Fibroblast of lung (primary cell): Measurements from ENCODE around the gene PLVAP. TPM values are rescaled to one million over a fixed set of nuclear protein-coding genes. Genes with fewer than 3 reads are reported as not detected.

Experiments used
- DNase-seq, 2 donors: peaks; one replicate each; pipeline versions ENCODE4 v3.0.0 to v3.0.0-alpha.2; 2010; ENCODE audit warnings: low read depth in 2 of 2
- H2AFZ ChIP-seq: 2 replicates; pipeline ENCODE4 v1.5.1; 2012; ENCODE audit warnings: low read length, control low read depth, inconsistent platforms
- H3K27ac ChIP-seq: 2 replicates; pipeline ENCODE4 v1.5.1; 2011; ENCODE audit warnings: low read length, control low read depth; ENCODE audit not compliant: insufficient read depth
- H3K27me3 ChIP-seq: 2 replicates; pipeline ENCODE4 v1.5.1; 2011; ENCODE audit warnings: mild to moderate bottlenecking, low read length; ENCODE audit not compliant: control insufficient read depth, insufficient read depth
- H3K36me3 ChIP-seq: 2 replicates; pipeline ENCODE4 v1.5.1; 2011; ENCODE audit warnings: low read length; ENCODE audit not compliant: control insufficient read depth, insufficient read depth
- H3K4me1 ChIP-seq: 2 replicates; pipeline ENCODE4 v1.5.1; 2011; ENCODE audit warnings: low read length; ENCODE audit not compliant: control insufficient read depth, insufficient read depth; ENCODE audit errors: extremely low read depth
- H3K4me2 ChIP-seq: 2 replicates; pipeline ENCODE4 v1.5.1; 2011; ENCODE audit warnings: low read length, control low read depth; ENCODE audit not compliant: insufficient read depth; ENCODE audit errors: extremely low read depth
- H3K4me3 ChIP-seq, 4 experiments: fragments of 200-600 bp in 1 of 4; sonication (generic) in 1 of 4; replicated peaks in 1 of 4; 2 replicates each; pipeline ENCODE4 v1.5.1; 2011 to 2016; ENCODE audit warnings: low read length in 4 of 4, low read depth in 3 of 4, mild to moderate bottlenecking in 3 of 4, control low read depth in 2 of 4, inconsistent platforms in 1 of 4, mixed read lengths in 1 of 4; ENCODE audit not compliant: insufficient read depth in 1 of 4; ENCODE audit errors: control extremely low read depth in 1 of 4
- H3K79me2 ChIP-seq: 2 replicates; pipeline ENCODE4 v1.5.1; 2012; ENCODE audit warnings: mild to moderate bottlenecking, low read length, inconsistent platforms; ENCODE audit not compliant: control insufficient read depth, insufficient read depth
- H3K9ac ChIP-seq: 2 replicates; pipeline ENCODE4 v1.5.1; 2011; ENCODE audit warnings: mild to moderate bottlenecking, low read length, control low read depth; ENCODE audit not compliant: insufficient read depth
- H3K9me3 ChIP-seq: 2 replicates; pipeline ENCODE4 v1.5.1; 2012; ENCODE audit warnings: low read depth, low read length; ENCODE audit not compliant: control insufficient read depth, insufficient read depth
- H4K20me1 ChIP-seq: 2 replicates; pipeline ENCODE4 v1.5.1; 2011; ENCODE audit warnings: low read length; ENCODE audit not compliant: control insufficient read depth, insufficient read depth; ENCODE audit errors: extremely low read depth
- CTCF ChIP-seq, 2 donors: IDR thresholded peaks in 1 of 2; conservative IDR thresholded peaks in 1 of 2; 1 replicate in 1 of 2; 2 replicates in 1 of 2; pipeline ENCODE4 v1.5.1; 2011 to 2012; ENCODE audit warnings: low read length in 2 of 2, control low read depth in 1 of 2, inconsistent platforms in 1 of 2, low read depth in 1 of 2, mild to moderate bottlenecking in 1 of 2
- EZH2 ChIP-seq: IDR thresholded peaks from 2 replicates; pipeline ENCODE4 v1.5.1; 2012; ENCODE audit warnings: low read length, control low read depth, mild to moderate bottlenecking; ENCODE audit errors: missing control alignments
- polyA plus RNA-seq, 2 donors: library from polyadenylated mRNA; depleted of rRNA in 1 of 2; stranded (reverse) in 1 of 2; unstranded in 1 of 2; fragments of >200 nt; gene quantifications; 2 replicates each; pipeline ENCODE4 v1.2.1, GENCODE V29; 2011 to 2012; ENCODE audit warnings: missing spikeins in 1 of 2
- total RNA-seq: library from RNA; depleted of rRNA; stranded (reverse); fragments of >200 nt; gene quantifications from 2 replicates; pipeline ENCODE4 v1.2.1, GENCODE V29; 2014

The PLVAP gene
- total and polyA plus RNA-seq, 2 donors (not counting 1 experiment from before 2014, with no cell fraction given) = not detected

GRCh38 chr19:17305517-17306284 lies 71.4 kb downstream of the PLVAP start, which contains the start of gene MRPL34:
Gene MRPL34 (plus strand): TSS chr19:17305872. CDS start chr19:17305893, 21 bp downstream.
- Histone ChIP-seq H3K27ac (peak within 1 kb of the TSS; percentile 62), H3K9ac (peak within 1 kb of the TSS; percentile 81), H3K4me3 (peak within 1 kb of the TSS; percentile 83 to 90 (median 84)), H3K27me3 (no peaks in the 10 kb centered on the region), H3K9me3 (no peaks in the 10 kb centered on the region), H4K20me1 (no peaks in the 10 kb centered on the region), H3K79me2 (peaks cover 13% of the 10 kb centered on the region), H2AFZ (peak within 1 kb of the TSS; percentile 84), H3K4me2 (peak within 1 kb of the TSS; percentile 97), H3K4me1 (peaks cover 10% of the 10 kb centered on the region), H3K36me3 (no peaks in the 10 kb centered on the region)
- DNase-seq = peak; percentile 97 to 99
- TF ChIP-seq EZH2 (no peak), CTCF (conservative IDR thresholded peaks at IDR 0.05 in 1 of 2, IDR thresholded peaks at IDR 0.05 in 1 of 2; ENCODE audit: low read depth in 1 of 2, low read length in 2 of 2) (peak; percentile 52 to 68)

- no peak overlapping the region for H3K4me2 ChIP-seq
- H3K36me3 ChIP-seq = no peaks in the 10 kb centered on the region
- peaks cover 8% of the 10 kb centered on the region for H3K79me2 ChIP-seq
- H2AFZ ChIP-seq = no peak overlapping the region
- no peak overlapping the region for H3K9ac ChIP-seq
- TF ChIP-seq CTCF (conservative IDR thresholded peaks at IDR 0.05 in 1 of 2, IDR thresholded peaks at IDR 0.05 in 1 of 2; ENCODE audit: low read depth in 1 of 2, low read length in 2 of 2) (no peak), EZH2 (no peak)
- peak overlapping the region in 2 of 4 experiments; percentile 31 to 86 for H3K4me3 ChIP-seq
- H3K9me3 ChIP-seq = no peaks in the 10 kb centered on the region
- peaks cover 6% of the 10 kb centered on the region for H3K4me1 ChIP-seq
- H4K20me1 ChIP-seq = no peaks in the 10 kb centered on the region
- no peak overlapping the region for H3K27ac ChIP-seq
- no peaks in the 10 kb centered on the region for H3K27me3 ChIP-seq
- DNase-seq = no peak
Measured at GRCh38 chr19:17305216-17305516, 72.0 kb downstream of the PLVAP start.

- TF ChIP-seq CTCF (conservative IDR thresholded peaks at IDR 0.05 in 1 of 2, IDR thresholded peaks at IDR 0.05 in 1 of 2; ENCODE audit: low read depth in 1 of 2, low read length in 2 of 2) (no peak), EZH2 (no peak)
- Histone ChIP-seq H3K4me3 (peak overlapping the region in 1 of 4 experiments; percentile 86), H2AFZ (no peak overlapping the region), H3K27ac (no peak overlapping the region), H4K20me1 (no peaks in the 10 kb centered on the region), H3K9me3 (no peaks in the 10 kb centered on the region), H3K36me3 (no peaks in the 10 kb centered on the region), H3K9ac (no peak overlapping the region), H3K4me2 (no peak overlapping the region), H3K4me1 (peaks cover 5% of the 10 kb centered on the region), H3K79me2 (peaks cover 2% of the 10 kb centered on the region), H3K27me3 (no peaks in the 10 kb centered on the region)
- no peak for DNase-seq
Measured at GRCh38 chr19:17304386-17305215, 72.5 kb downstream of the PLVAP start.
